Frontal cortex (tissue), 4 donors: ENCODE measurements around the gene MBOAT1. TPM values are rescaled to one million over a fixed set of nuclear protein-coding genes. Genes with fewer than 3 reads are reported as not detected.
"Not testable (repeated sequence)": the region's sequence is repeated elsewhere in the genome, so short reads cannot be mapped to it uniquely, and the experiment has no call there.

ENCODE experiments used
- DNase-seq, 2 donors: peaks; one replicate each; pipeline ENCODE4 v3.0.0; 2012; ENCODE audit warnings: low spot score in 2 of 2
- FAIRE-seq: peaks from 2 replicates; lab custom pipeline; 2012; peaks lifted over from hg19 to GRCh38; lab: Jason Lieb, UNC
- total RNA-seq: library from RNA; depleted of rRNA; stranded (reverse); fragments of >200 nt; gene quantifications from one replicate; pipeline ENCODE4 v1.2.3, GENCODE V29; 2014
- donor health status: control.
- donor health status: control.
- donor health status: control.

Gene MBOAT1
- total RNA-seq, 1 donor from 2014 or later, result 7.3 TPM

DNA sequence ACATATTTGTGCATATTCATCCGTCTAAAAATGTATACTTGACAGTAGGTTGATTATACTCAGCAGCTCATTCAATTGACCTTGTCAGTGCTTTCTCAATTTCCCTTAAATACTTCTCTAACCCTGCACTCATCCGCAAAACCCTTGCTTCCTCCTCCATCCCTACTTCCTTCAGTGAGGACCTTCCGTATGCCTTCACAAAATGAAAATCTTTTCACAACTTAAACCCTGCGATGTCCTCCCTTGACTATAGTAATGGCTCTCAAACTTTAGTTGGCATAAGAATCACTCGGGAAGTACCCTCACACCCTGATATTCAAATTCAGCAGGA is 5.2 kb downstream of the MBOAT1 start:
- FAIRE-seq, result no peak
- DNase-seq, result no peak

GRCh38 chr6:20205722-20206161 is 6.5 kb downstream of the MBOAT1 start:
- FAIRE-seq (no peak), DNase-seq (no peak)

DNA sequence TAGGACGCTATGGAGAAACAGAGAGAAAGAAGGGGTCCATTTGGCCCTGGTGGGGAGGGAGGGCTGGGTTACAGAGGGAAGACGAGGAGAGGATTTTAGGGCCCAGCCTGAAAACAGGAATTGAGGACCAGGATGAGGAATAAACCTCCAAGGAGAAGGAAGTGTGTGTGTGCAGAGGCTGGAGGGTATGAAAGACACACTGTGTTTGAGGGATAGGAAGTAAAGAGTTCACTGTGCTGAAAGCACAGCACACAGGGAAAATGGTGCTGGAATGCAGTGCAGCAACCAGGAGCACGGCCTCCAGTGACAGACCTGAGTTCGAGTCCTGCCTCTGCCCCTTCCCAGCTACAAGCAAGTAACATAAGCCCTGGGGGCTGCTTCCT is 7.8 kb downstream of the MBOAT1 start:
- DNase-seq (no peak), FAIRE-seq (no peak)

DNA sequence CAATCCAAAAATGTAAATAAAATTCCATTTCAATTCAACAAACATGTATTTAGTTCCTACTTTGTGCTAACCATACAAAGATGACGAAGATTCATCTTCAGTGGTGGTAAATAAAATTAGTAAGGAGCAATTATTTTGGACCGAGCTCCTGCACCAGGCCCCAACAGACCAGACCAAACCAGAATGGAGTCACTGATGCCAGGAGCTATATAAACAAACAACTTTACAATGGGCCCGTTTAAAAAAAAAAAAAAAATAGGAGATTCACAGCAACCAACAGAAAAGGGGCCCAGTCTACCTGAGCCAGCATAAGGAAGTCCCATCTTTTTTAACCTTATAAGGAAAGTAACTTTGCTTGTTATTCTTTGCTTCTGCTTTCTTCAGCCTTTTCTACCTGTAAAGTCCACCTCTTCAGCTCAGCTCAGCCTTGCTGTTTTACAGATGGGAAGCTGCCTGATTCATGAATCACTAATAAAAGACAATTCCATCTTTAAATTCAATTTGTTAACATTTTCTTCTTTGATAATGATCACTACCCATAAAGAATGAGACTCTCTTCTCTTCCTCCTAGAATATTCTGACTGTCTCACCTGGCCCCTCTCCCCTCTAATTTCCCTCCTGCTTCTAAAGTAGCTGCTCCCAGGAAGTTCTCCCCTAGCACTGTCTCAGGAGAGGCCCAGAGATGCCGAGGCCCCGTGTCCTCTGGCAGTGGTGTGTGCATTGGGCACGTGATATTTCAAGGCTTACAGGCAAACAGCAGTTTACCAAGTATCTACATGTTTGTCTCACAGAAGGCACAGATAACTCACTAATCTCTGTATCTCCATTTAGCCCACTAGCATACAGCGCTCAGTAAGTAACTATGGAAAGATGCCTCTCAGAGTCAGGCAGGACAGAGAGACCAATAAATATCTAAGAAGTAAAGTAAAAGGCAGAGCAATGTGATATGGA is 8.4 kb downstream of the MBOAT1 start:
- no peak for FAIRE-seq
- DNase-seq, result no peak

DNA sequence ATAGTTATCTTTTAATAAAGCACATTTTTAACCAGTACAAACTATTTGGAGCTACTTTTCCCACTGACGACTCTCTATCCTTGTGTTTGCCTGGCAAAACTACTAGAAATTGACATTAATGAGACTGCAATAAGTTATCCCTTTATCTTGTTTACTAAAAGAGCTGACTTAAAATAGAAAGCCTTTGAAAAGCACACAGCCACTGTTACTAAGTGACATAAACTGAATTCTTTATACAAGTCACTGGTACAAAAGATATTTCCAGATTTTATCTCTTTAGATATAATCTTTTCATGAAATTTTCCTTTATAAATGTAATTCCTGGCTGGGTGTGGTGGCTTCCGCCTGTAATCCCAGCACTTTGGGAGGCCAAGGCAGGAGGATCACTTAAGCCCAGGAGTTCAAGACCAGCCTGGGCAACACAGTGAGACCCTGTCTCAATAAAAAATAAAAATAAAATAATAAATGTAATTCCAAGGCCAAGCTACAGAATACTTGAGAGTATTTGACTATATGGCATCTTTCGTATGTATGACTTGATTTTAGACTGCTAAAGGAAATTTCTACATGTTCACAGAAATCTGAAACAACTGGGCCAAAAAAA is 9.5 kb downstream of the MBOAT1 start:
- FAIRE-seq, result no peak
- no peak for DNase-seq

- DNase-seq (no peak), FAIRE-seq (no peak)
Measured at GRCh38 chr6:20202324-20202658, 10.0 kb downstream of the MBOAT1 start.

- no peak for DNase-seq
- no peak for FAIRE-seq
Measured at GRCh38 chr6:20200761-20201630, 11.3 kb downstream of the MBOAT1 start.

DNA sequence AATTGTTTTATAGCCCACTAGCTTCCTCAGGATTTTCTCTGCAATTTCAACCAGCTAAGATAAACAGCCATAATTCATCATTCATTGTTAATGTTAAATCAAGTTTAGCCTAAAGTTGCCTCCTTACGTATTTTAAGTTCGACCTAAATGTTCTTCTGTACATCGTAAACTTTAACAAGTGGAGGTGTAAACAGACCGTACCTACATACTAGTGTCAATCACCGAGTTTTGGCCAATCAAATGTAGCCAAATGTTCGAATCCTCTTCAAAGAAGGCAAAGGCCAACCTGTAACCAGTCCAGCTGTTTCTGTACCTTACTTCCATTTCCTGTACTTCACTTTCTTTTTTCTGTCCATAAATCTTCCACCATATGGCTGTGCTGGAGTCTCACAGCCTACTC is 13.5 kb downstream of the MBOAT1 start:
- DNase-seq (no peak), FAIRE-seq (no peak)

DNA sequence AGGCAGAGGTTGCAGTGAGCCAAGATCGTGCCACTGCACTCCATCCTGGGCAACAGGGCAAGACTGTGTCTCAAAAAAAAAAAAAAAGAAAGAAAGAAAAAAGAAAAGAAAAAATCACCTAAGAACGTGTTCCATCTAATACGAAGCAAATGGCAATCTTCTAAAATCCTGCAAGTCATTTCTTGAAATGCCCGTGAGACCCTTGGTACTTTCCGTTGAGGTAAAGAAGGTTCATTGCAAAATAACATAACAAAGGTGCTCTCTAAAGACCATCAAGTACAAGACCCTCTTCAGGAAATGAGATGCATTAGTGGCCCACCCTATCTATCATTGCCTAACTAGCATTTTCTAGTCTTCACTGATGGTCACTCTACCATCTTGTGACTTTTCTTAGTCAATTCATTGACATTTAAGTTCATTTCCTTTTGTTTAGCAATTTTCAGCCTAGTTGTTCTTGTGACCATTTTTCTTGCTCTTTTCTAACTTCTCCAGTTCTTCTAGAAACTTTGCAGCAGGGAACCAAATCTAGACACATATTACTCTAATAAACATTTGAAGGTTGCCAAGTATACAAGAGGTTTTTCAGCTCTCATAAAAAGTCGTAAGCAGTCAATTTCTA is 14.0 kb downstream of the MBOAT1 start:
- FAIRE-seq (no peak), DNase-seq (no peak)

DNA sequence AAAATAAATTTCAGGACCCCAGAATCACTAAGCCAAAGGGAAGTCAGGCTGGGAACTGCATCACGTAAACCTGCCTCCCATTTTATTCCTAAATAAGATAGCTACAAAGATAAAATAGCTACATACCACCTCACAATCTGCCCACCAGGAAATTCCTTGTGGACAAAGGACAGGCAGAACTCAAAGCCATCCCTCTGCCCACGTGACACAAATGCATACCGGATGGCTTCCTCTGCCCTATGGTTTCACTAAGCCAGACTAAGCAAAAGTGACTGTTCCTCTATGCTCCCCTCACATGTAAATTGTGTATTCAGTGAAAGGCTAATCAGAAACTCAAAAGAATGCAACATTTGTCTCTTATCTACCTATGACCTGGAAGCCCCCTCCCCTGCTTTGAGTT is 15.0 kb downstream of the MBOAT1 start:
- no peak for FAIRE-seq

GRCh38 chr6:20192625-20193024 is 19.6 kb downstream of the MBOAT1 start:
- FAIRE-seq, result no peak
- DNase-seq, result no peak

More for the DNA sequence above, 15.0 kb downstream of the MBOAT1 start:
- DNase-seq, result no peak

DNA sequence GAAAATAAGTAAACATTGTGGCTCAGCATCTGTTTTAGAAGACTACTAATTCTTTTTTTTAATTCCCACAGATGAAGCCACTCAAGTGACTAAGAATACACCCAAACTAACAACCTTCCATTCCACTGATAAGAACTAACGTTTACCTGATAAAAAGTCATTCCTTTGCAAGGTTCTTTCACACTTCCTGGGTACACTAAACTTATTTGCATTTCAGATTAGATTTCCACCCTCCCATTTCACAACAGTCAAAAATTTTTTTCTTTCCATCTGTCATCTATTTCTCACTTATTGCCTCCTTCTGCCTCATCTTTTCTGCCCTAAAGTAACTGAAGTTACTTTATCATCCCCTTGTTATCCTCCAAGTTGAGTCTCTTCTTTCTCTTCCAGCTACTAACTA is 20.3 kb downstream of the MBOAT1 start:
- no peak for FAIRE-seq
- DNase-seq, result no peak

GRCh38 chr6:20188630-20189075 is 23.6 kb downstream of the MBOAT1 start:
- FAIRE-seq, result no peak

GRCh38 chr6:20186981-20187380 is 25.3 kb downstream of the MBOAT1 start:
- DNase-seq, result no peak
- no peak for FAIRE-seq

More at GRCh38 chr6:20188630-20189075, 23.6 kb downstream of the MBOAT1 start:
- DNase-seq, result no peak

- FAIRE-seq, result no peak
Measured at GRCh38 chr6:20183706-20184105, 28.6 kb downstream of the MBOAT1 start.

DNA sequence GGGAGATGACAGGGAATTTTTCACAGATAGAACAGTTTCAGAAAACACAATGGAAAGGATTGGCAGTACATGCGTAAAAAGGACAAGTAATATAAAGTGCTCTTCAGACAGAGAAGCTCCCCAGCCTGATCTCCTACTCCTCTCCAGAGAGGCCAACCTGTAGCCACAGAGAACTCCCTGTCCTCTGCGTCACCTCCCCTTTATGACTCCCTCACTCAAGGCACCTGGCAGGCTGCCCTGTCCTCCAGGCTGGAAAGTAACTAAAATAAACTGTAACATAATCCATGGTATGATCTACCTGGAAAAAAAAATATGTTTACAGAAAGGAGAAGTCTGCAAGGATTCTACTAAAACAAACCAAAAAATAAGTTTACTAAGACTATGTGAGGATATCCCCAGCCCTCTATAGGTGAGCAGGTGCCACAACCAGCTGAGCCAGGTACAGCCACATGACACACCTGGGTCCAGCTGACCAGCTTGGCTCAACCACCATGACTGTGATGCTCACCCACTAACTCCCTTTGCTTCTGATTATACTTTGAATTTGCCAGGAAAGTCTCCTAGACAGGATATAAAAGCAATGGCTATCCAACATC is 29.2 kb downstream of the MBOAT1 start:
- FAIRE-seq, result no peak
- DNase-seq, result no peak

More at GRCh38 chr6:20183706-20184105, 28.6 kb downstream of the MBOAT1 start:
- DNase-seq, result no peak

GRCh38 chr6:20182069-20182468 is 30.2 kb downstream of the MBOAT1 start:
- FAIRE-seq (no peak), DNase-seq (no peak)

DNA sequence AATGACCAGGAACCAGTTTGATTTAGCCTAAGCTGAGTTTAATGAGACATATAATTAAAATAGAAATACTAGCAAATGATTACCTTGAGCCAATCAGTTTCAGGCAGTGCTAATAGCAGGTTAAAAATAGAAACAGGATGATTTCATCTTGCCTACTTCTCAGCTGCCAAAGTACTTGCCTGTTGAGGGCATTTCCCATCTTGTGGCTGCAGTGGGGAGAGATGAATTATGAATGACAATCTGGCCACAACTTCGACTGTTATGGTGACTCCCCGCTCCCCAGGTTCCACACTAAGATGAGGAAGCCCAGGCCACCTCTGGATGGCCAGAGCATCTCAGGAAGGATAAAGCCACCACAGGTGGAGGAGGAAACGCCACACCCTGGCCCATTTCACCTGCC is 31.3 kb downstream of the MBOAT1 start:
- FAIRE-seq (no peak), DNase-seq (no peak)

DNA sequence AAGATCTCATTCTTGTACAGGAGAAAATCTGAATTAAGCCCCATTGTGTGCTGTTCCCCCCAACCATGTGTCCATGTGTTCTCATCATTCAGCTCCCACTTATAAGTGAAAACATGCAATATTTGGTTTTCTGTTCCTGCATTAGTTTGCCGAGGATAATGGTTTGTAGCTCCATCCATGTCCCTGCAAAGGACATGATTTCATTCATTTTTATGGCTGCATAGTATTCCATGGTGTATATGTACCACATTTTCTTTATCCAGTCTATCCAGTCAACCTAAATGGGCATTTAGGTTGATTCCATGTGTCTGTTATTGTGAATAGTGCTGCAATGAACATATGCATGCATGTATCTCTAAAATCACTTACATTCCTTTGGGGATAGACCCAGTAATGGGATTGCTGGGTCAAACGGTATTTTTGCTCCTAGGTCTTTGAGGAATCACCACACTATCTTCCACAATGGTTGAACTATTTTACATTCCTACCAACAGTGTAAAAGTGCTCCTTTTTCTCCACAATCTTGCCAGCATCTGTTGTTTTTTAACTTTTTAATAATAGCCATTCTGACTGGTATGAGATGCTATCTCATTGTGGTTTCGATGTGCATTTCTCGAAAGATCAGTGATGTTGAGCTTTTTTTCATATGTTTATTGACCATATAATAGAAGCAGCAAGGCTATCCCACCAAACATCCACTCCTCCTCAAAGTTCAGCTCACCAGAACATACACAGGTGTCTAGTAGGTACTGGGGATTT is 32.8 kb downstream of the MBOAT1 start:
- FAIRE-seq, DNase-seq: not testable (repeated sequence)
